SK-N-SH treated with all-trans-retinoic acid at 6 μM for 48 hours (cell line): ENCODE data around the gene SLC30A2.

Experiments used
- ARNTL ChIP-seq: fragments of 450-650 bp; formaldehyde crosslinking; IDR thresholded peaks from 2 replicates; pipeline ENCODE4 v1.5.0; 2020; ENCODE audit warnings: low read depth, mild to moderate bottlenecking, moderate library complexity, borderline replicate concordance
- CREB5 ChIP-seq: fragments of 250-450 bp; sonication (Bioruptor Pico); IDR thresholded peaks from 2 replicates; pipeline ENCODE4 v1.5.1; 2020; ENCODE audit warnings: low read depth, mild to moderate bottlenecking, moderate library complexity
- CSDC2 ChIP-seq: fragments of 250-450 bp; sonication (Bioruptor Pico); IDR thresholded peaks from 2 replicates; pipeline ENCODE4 v1.5.0; 2020; ENCODE audit warnings: mild to moderate bottlenecking, moderate library complexity
- ESRRG ChIP-seq: fragments of 250-450 bp; sonication (Bioruptor Pico); IDR thresholded peaks from 2 replicates; pipeline ENCODE4 v1.6.1; 2021; ENCODE audit warnings: mild to moderate bottlenecking
- ISL1 ChIP-seq: fragments of 250-450 bp; sonication (Bioruptor Pico); IDR thresholded peaks from 2 replicates; pipeline ENCODE4 v2.1.2; 2022; ENCODE audit warnings: mild to moderate bottlenecking, moderate library complexity
- RARB ChIP-seq: fragments of 250-450 bp; sonication (Bioruptor Pico); IDR thresholded peaks from 2 replicates; pipeline ENCODE4 v1.8.0; 2021; ENCODE audit warnings: mild to moderate bottlenecking, moderate library complexity
- SNAI2 ChIP-seq: fragments of 250-450 bp; sonication (Bioruptor Pico); IDR thresholded peaks from 2 replicates; pipeline ENCODE4 v1.5.0; 2020; ENCODE audit warnings: mild to moderate bottlenecking, moderate library complexity
- TSHZ2 ChIP-seq: fragments of 250-450 bp; sonication (Bioruptor Pico); IDR thresholded peaks from 2 replicates; pipeline ENCODE4 v1.5.0; 2020; ENCODE audit warnings: mild to moderate bottlenecking, moderate library complexity
- ZFP3 ChIP-seq: fragments of 250-450 bp; sonication (Bioruptor Pico); IDR thresholded peaks from 2 replicates; pipeline ENCODE4 v1.5.0; 2020; ENCODE audit warnings: mild to moderate bottlenecking, moderate library complexity
- ZNF8 ChIP-seq: fragments of 450-650 bp; formaldehyde crosslinking; IDR thresholded peaks from 2 replicates; pipeline ENCODE4 v1.5.0; 2020; ENCODE audit warnings: mild to moderate bottlenecking, moderate library complexity
- TF ChIP-seq, protein P1 (sequence below): fragments of 250-450 bp; sonication (Bioruptor Pico); IDR thresholded peaks from 2 replicates; pipeline ENCODE4 v1.8.0; 2021; ENCODE audit warnings: low read depth, mild to moderate bottlenecking, moderate library complexity, borderline replicate concordance
- TF ChIP-seq, protein P2 (sequence below): fragments of 250-450 bp; sonication (Bioruptor Pico); IDR thresholded peaks from 2 replicates; pipeline ENCODE4 v1.8.0; 2020; ENCODE audit warnings: mild to moderate bottlenecking, moderate library complexity, borderline replicate concordance
- TF ChIP-seq, protein P3 (sequence below): fragments of 250-450 bp; sonication (Bioruptor Pico); IDR thresholded peaks from 2 replicates; pipeline ENCODE4 v1.5.1; 2021; ENCODE audit warnings: mild to moderate bottlenecking, moderate library complexity

- TF ChIP-seq ARNTL (CRISPR knock-in tag) (no peak), ZNF8 (CRISPR knock-in tag) (no peak), ISL1 (CRISPR knock-in tag) (no peak), TSHZ2 (CRISPR knock-in tag) (no peak), ZFP3 (CRISPR knock-in tag) (no peak), CREB5 (CRISPR knock-in tag) (no peak), CSDC2 (CRISPR knock-in tag) (no peak), ESRRG (no peak), RARB (CRISPR knock-in tag) (no peak), SNAI2 (no peak)
- TF ChIP-seq, protein P1, sequence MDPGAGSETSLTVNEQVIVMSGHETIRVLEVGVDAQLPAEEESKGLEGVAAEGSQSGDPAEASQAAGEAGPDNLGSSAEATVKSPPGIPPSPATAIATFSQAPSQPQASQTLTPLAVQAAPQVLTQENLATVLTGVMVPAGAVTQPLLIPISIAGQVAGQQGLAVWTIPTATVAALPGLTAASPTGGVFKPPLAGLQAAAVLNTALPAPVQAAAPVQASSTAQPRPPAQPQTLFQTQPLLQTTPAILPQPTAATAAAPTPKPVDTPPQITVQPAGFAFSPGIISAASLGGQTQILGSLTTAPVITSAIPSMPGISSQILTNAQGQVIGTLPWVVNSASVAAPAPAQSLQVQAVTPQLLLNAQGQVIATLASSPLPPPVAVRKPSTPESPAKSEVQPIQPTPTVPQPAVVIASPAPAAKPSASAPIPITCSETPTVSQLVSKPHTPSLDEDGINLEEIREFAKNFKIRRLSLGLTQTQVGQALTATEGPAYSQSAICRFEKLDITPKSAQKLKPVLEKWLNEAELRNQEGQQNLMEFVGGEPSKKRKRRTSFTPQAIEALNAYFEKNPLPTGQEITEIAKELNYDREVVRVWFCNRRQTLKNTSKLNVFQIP, result no peak
- TF ChIP-seq, protein P2, sequence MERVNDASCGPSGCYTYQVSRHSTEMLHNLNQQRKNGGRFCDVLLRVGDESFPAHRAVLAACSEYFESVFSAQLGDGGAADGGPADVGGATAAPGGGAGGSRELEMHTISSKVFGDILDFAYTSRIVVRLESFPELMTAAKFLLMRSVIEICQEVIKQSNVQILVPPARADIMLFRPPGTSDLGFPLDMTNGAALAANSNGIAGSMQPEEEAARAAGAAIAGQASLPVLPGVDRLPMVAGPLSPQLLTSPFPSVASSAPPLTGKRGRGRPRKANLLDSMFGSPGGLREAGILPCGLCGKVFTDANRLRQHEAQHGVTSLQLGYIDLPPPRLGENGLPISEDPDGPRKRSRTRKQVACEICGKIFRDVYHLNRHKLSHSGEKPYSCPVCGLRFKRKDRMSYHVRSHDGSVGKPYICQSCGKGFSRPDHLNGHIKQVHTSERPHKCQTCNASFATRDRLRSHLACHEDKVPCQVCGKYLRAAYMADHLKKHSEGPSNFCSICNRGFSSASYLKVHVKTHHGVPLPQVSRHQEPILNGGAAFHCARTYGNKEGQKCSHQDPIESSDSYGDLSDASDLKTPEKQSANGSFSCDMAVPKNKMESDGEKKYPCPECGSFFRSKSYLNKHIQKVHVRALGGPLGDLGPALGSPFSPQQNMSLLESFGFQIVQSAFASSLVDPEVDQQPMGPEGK (CRISPR knock-in tag), result no peak
- TF ChIP-seq, protein P3, sequence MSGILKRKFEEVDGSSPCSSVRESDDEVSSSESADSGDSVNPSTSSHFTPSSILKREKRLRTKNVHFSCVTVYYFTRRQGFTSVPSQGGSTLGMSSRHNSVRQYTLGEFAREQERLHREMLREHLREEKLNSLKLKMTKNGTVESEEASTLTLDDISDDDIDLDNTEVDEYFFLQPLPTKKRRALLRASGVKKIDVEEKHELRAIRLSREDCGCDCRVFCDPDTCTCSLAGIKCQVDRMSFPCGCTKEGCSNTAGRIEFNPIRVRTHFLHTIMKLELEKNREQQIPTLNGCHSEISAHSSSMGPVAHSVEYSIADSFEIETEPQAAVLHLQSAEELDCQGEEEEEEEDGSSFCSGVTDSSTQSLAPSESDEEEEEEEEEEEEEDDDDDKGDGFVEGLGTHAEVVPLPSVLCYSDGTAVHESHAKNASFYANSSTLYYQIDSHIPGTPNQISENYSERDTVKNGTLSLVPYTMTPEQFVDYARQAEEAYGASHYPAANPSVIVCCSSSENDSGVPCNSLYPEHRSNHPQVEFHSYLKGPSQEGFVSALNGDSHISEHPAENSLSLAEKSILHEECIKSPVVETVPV, result no peak
Measured at GRCh38 chr1:26045722-26046245, at the start of gene SLC30A2.
